Endothelial cell (in vitro differentiated cells): Measurements from ENCODE around the gene RTN4R. TPM values are rescaled to one million over a fixed set of nuclear protein-coding genes. Genes with fewer than 3 reads are reported as not detected.

Source experiments
- DNase-seq: peaks from one replicate; pipeline ENCODE4 v3.0.0; 2021; ENCODE audit warnings: low spot score
- H3K27ac Mint-ChIP-seq: one replicate; pipeline ENCODE4 v1.8.0; 2021; ENCODE audit warnings: mixed read lengths, inconsistent platforms; ENCODE audit not compliant: unreplicated experiment
- H3K27me3 Mint-ChIP-seq: one replicate; pipeline ENCODE4 v1.8.0; 2021; ENCODE audit warnings: mild to moderate bottlenecking, moderate library complexity, mixed read lengths, inconsistent platforms; ENCODE audit not compliant: unreplicated experiment
- H3K36me3 Mint-ChIP-seq: one replicate; pipeline ENCODE4 v1.8.0; 2021; ENCODE audit warnings: mild to moderate bottlenecking, low read depth, mixed read lengths, inconsistent platforms; ENCODE audit not compliant: unreplicated experiment
- H3K4me1 Mint-ChIP-seq: one replicate; pipeline ENCODE4 v1.8.0; 2021; ENCODE audit warnings: mild to moderate bottlenecking, mixed read lengths, inconsistent platforms; ENCODE audit not compliant: unreplicated experiment
- H3K4me3 Mint-ChIP-seq: one replicate; pipeline ENCODE4 v1.8.0; 2021; ENCODE audit warnings: mild to moderate bottlenecking, mixed read lengths, inconsistent platforms; ENCODE audit not compliant: unreplicated experiment
- H3K9me3 Mint-ChIP-seq: one replicate; pipeline ENCODE4 v1.8.0; 2021; ENCODE audit warnings: mixed read lengths, inconsistent platforms; ENCODE audit not compliant: unreplicated experiment
- CTCF ChIP-seq: fragments of 200-600 bp; sonication (generic); IDR thresholded peaks from one replicate; pipeline ENCODE4 v1.5.0; 2021; ENCODE audit warnings: antibody characterized with exemption; ENCODE audit not compliant: unreplicated experiment
- total RNA-seq: library from RNA; stranded (reverse); fragmentation: NEBNext Ultra II Directional; extraction: Animal tissue kit (Norgen Biotek cat#: 25700); gene quantifications from one replicate; pipeline ENCODE4 v1.2.1, GENCODE V29; 2021; ENCODE audit not compliant: unreplicated experiment

Gene RTN4R
- total RNA-seq, 1 donor from 2014 or later: 19.0 TPM

- H3K27ac Mint-ChIP-seq: peak overlapping the region; percentile 28
- H3K4me3 Mint-ChIP-seq: no peak overlapping the region
- H3K9me3 Mint-ChIP-seq: no peaks in the 10 kb centered on the region
- H3K27me3 Mint-ChIP-seq: peaks cover 14% of the 10 kb centered on the region
- no peak for TF ChIP-seq CTCF
- no peaks in the 10 kb centered on the region for H3K36me3 Mint-ChIP-seq
- no peak for DNase-seq
- no peaks in the 10 kb centered on the region for H3K4me1 Mint-ChIP-seq
Measured at GRCh38 chr22:20212754-20213699, 55.1 kb downstream of the RTN4R start.

- H3K9me3 Mint-ChIP-seq: no peaks in the 10 kb centered on the region
- H3K36me3 Mint-ChIP-seq: no peaks in the 10 kb centered on the region
- peak overlapping the region; percentile 28 for H3K27ac Mint-ChIP-seq
- DNase-seq: no peak
- H3K4me3 Mint-ChIP-seq: no peak overlapping the region
- H3K27me3 Mint-ChIP-seq: peaks cover 15% of the 10 kb centered on the region
- H3K4me1 Mint-ChIP-seq: no peaks in the 10 kb centered on the region
- TF ChIP-seq CTCF: no peak
Measured at GRCh38 chr22:20211997-20212753, 55.9 kb downstream of the RTN4R start.

- H3K27me3 Mint-ChIP-seq: peaks cover 15% of the 10 kb centered on the region
- H3K4me1 Mint-ChIP-seq: no peaks in the 10 kb centered on the region
- no peaks in the 10 kb centered on the region for H3K36me3 Mint-ChIP-seq
- no peaks in the 10 kb centered on the region for H3K9me3 Mint-ChIP-seq
- no peak overlapping the region for H3K4me3 Mint-ChIP-seq
- H3K27ac Mint-ChIP-seq: no peak overlapping the region
- TF ChIP-seq CTCF: no peak
- no peak for DNase-seq
Measured at GRCh38 chr22:20211409-20211996, 56.6 kb downstream of the RTN4R start.

- no peaks in the 10 kb centered on the region for H3K36me3 Mint-ChIP-seq
- peaks cover 8% of the 10 kb centered on the region for H3K4me1 Mint-ChIP-seq
- TF ChIP-seq CTCF: no peak
- H3K9me3 Mint-ChIP-seq: no peaks in the 10 kb centered on the region
- DNase-seq: no peak
- H3K4me3 Mint-ChIP-seq: no peak overlapping the region
- no peak overlapping the region for H3K27ac Mint-ChIP-seq
- H3K27me3 Mint-ChIP-seq: peaks cover 15% of the 10 kb centered on the region
Measured at GRCh38 chr22:20210473-20211059, 57.6 kb downstream of the RTN4R start.
